NB4 (cell line): ENCODE measurements around the gene CSHL1.

Source experiments
- DNase-seq: peaks from one replicate; pipeline ENCODE4 v3.0.0; 2010; ENCODE audit warnings: low read depth
- H3K4me3 ChIP-seq: one replicate; pipeline ENCODE4 v1.5.1; 2011; ENCODE audit warnings: mild to moderate bottlenecking, low read depth, low read length, moderate library complexity
- CTCF ChIP-seq: IDR thresholded peaks from one replicate; pipeline ENCODE4 v1.5.1; 2012; ENCODE audit warnings: low read depth, low read length
- MAX ChIP-seq: IDR thresholded peaks from 2 replicates; pipeline ENCODE4 v1.6.1; 2011; ENCODE audit warnings: low read depth, low read length
- MYC ChIP-seq: IDR thresholded peaks from 2 replicates; pipeline ENCODE4 v1.6.1; 2011; ENCODE audit warnings: low read depth, low read length
- POLR2A ChIP-seq: IDR thresholded peaks from 2 replicates; pipeline ENCODE4 v1.6.1; 2011; ENCODE audit warnings: mild to moderate bottlenecking; ENCODE audit not compliant: insufficient read length; ENCODE audit errors: extremely low read depth

CSHL1 gene

GRCh38 chr17:63911041-63911635 is at the start of gene CSHL1:
Gene CSHL1 (minus strand): TSS chr17:63911258. CDS start chr17:63911196, 62 bp downstream.
- H3K4me3 ChIP-seq, result no peak within 1 kb of the TSS
- TF ChIP-seq MYC (no peak), MAX (no peak), POLR2A (no peak), CTCF (no peak)
- no peak for DNase-seq

GRCh38 chr17:63960430-63960829 is 49.4 kb upstream of the CSHL1 start:
- no peak for DNase-seq
- TF ChIP-seq POLR2A (no peak), CTCF (no peak), MYC (no peak), MAX (no peak)
- no peak overlapping the region for H3K4me3 ChIP-seq

GRCh38 chr17:63960006-63960405 is 48.9 kb upstream of the CSHL1 start:
- no peak for TF ChIP-seq MYC
- no peak overlapping the region for H3K4me3 ChIP-seq
- no peak for DNase-seq

GRCh38 chr17:63956296-63956920 is 45.4 kb upstream of the CSHL1 start:
- TF ChIP-seq POLR2A (no peak), MYC (no peak), CTCF (no peak), MAX (no peak)
- no peak for DNase-seq
- no peak overlapping the region for H3K4me3 ChIP-seq

GRCh38 chr17:63955791-63956190 is 44.7 kb upstream of the CSHL1 start:
- DNase-seq, result no peak
- no peak overlapping the region for H3K4me3 ChIP-seq
- TF ChIP-seq CTCF, result no peak
- TF ChIP-seq MYC, result no peak
- no peak for TF ChIP-seq MAX
- TF ChIP-seq POLR2A, result no peak

GRCh38 chr17:63955232-63955631 is 44.2 kb upstream of the CSHL1 start:
- TF ChIP-seq MYC (no peak), POLR2A (no peak), MAX (no peak), CTCF (no peak)
- no peak overlapping the region for H3K4me3 ChIP-seq
- DNase-seq, result no peak
